Caki2 (cell line): ENCODE measurements around the gene CD34. TPM values are rescaled to one million over a fixed set of nuclear protein-coding genes. Genes with fewer than 3 reads are reported as not detected.

ENCODE experiments used
- DNase-seq: peaks from one replicate; pipeline ENCODE4 v3.0.0-alpha.2; 2015; ENCODE audit warnings: low read depth
- in situ Hi-C: cut with HindIII; loops from 2 replicates; pipeline ENCODE4 v1.10.0; 2016; ENCODE audit warnings: low sequenced_read_pairs, low pct_unique_long_range_greater_than_20kb, mixed read lengths
- total RNA-seq: library from RNA; depleted of rRNA; stranded (reverse); fragments of >200 nt; shearing (Covaris generic); gene quantifications from 2 replicates; pipeline ENCODE4 v1.2.3, GENCODE V29; 2014; ENCODE audit warnings: low replicate concordance

CD34 gene
- total RNA-seq, 1 experiment from 2014 or later, result not detected

GRCh38 chr1:207908107-207908734 is 2.7 kb downstream of the CD34 start:
- in situ Hi-C loops, result no loop called here
- no peak for DNase-seq

- DNase-seq, result no peak
- in situ Hi-C loops, result no loop called here
These were observed 6.5 kb downstream of the CD34 start for GRCh38 chr1:207904391-207904790.

- DNase-seq, result no peak
- in situ Hi-C loops, result no loop called here
These were observed 7.2 kb downstream of the CD34 start for GRCh38 chr1:207903767-207904166.

- DNase-seq, result no peak
- in situ Hi-C loops, result no loop called here
These were observed 7.9 kb downstream of the CD34 start for GRCh38 chr1:207903053-207903452.

GRCh38 chr1:207902566-207902965 is 8.4 kb downstream of the CD34 start:
- DNase-seq, result no peak
- in situ Hi-C loops, result no loop called here

GRCh38 chr1:207901041-207901653 is 9.8 kb downstream of the CD34 start:
- no peak for DNase-seq
- in situ Hi-C loops, result no loop called here

- DNase-seq, result no peak
- in situ Hi-C loops, result no loop called here
These were observed 12.1 kb downstream of the CD34 start for GRCh38 chr1:207898836-207899235.

GRCh38 chr1:207898260-207898659 is 12.7 kb downstream of the CD34 start:
- DNase-seq, result no peak
- in situ Hi-C loops, result no loop called here

- DNase-seq, result no peak
- in situ Hi-C loops, result no loop called here
These were observed 13.7 kb downstream of the CD34 start for GRCh38 chr1:207897188-207897587.

GRCh38 chr1:207896547-207896946 is 14.4 kb downstream of the CD34 start:
- in situ Hi-C loops, result no loop called here
- DNase-seq, result no peak

GRCh38 chr1:207894704-207895103 is 16.2 kb downstream of the CD34 start:
- in situ Hi-C loops, result no loop called here
- no peak for DNase-seq

GRCh38 chr1:207893737-207894582 is 17.0 kb downstream of the CD34 start:
- in situ Hi-C loops, result no loop called here
- no peak for DNase-seq

GRCh38 chr1:207892764-207893163 is 18.2 kb downstream of the CD34 start:
- DNase-seq, result no peak
- in situ Hi-C loops, result no loop called here

GRCh38 chr1:207891148-207891547 is 19.8 kb downstream of the CD34 start:
- in situ Hi-C loops, result no loop called here
- DNase-seq, result no peak

- in situ Hi-C loops, result no loop called here
- DNase-seq, result peak; percentile 11
These were observed 20.7 kb downstream of the CD34 start for GRCh38 chr1:207890136-207890738.

- in situ Hi-C loops, result no loop called here
- no peak for DNase-seq
These were observed 22.3 kb downstream of the CD34 start for GRCh38 chr1:207888652-207889051.

GRCh38 chr1:207887542-207888201 is 23.3 kb downstream of the CD34 start:
- DNase-seq, result no peak
- in situ Hi-C loops, result no loop called here

GRCh38 chr1:207886227-207886626 is 24.7 kb downstream of the CD34 start:
- in situ Hi-C loops, result no loop called here
- no peak for DNase-seq
